Mesenchymal stem cell (in vitro differentiated cells and primary cell): ENCODE data around the gene GCNA.
"Not testable (repeated sequence)": the region's sequence is repeated elsewhere in the genome, so short reads cannot be mapped to it uniquely, and the experiment has no call there.

Experiments
- DNase-seq: peaks from one replicate; pipeline ENCODE4 v3.0.0-alpha.2; 2013
- H2AFZ ChIP-seq: one replicate; pipeline ENCODE4 v1.6.1; 2013; ENCODE audit warnings: low read depth, mild to moderate bottlenecking, control low read depth, inconsistent platforms, low read length, moderate library complexity
- H2AK5ac ChIP-seq: 2 replicates; pipeline ENCODE4 v1.6.1; 2013; ENCODE audit warnings: low read length, moderate library complexity, mild to moderate bottlenecking, inconsistent platforms; ENCODE audit not compliant: severe bottlenecking
- H2BK120ac ChIP-seq: one replicate; pipeline ENCODE4 v1.6.1; 2013; ENCODE audit warnings: low read depth, mild to moderate bottlenecking, inconsistent platforms, low read length, moderate library complexity
- H2BK12ac ChIP-seq, 2 experiments: one replicate each; pipeline ENCODE4 v1.6.1; 2013; ENCODE audit warnings: inconsistent platforms in 2 of 2, low read length in 2 of 2, mild to moderate bottlenecking in 2 of 2, moderate library complexity in 2 of 2, control low read depth in 1 of 2
- H2BK15ac ChIP-seq: one replicate; pipeline ENCODE4 v1.6.1; 2013; ENCODE audit warnings: mild to moderate bottlenecking, low read depth, inconsistent platforms; ENCODE audit not compliant: poor library complexity, severe bottlenecking
- H2BK5ac ChIP-seq: 2 replicates; pipeline ENCODE4 v1.6.1; 2013; ENCODE audit warnings: low read depth, mild to moderate bottlenecking, low read length, control low read depth, inconsistent platforms; ENCODE audit not compliant: poor library complexity, severe bottlenecking
- H3K14ac ChIP-seq, 2 experiments: one replicate each; pipeline ENCODE4 v1.6.1; 2013; ENCODE audit warnings: inconsistent platforms in 2 of 2, low read length in 2 of 2, control low read depth in 1 of 2, mild to moderate bottlenecking in 1 of 2, moderate library complexity in 1 of 2
- H3K18ac ChIP-seq, 2 experiments: one replicate each; pipeline ENCODE4 v1.6.1; 2013; ENCODE audit warnings: inconsistent platforms in 2 of 2, low read length in 2 of 2, control low read depth in 1 of 2, low read depth in 1 of 2, mild to moderate bottlenecking in 1 of 2
- H3K23ac ChIP-seq, 2 experiments: one replicate each; pipeline ENCODE4 v1.6.1; 2013; ENCODE audit warnings: inconsistent platforms in 2 of 2, low read length in 2 of 2, mild to moderate bottlenecking in 2 of 2, moderate library complexity in 2 of 2, control low read depth in 1 of 2
- H3K27ac ChIP-seq: 2 replicates; pipeline ENCODE4 v1.5.1; 2013; ENCODE audit warnings: mild to moderate bottlenecking, moderate library complexity, low read length, control low read depth, inconsistent platforms; ENCODE audit not compliant: poor library complexity, severe bottlenecking
- H3K27me3 ChIP-seq, 2 experiments: 2 replicates each; pipeline versions ENCODE4 v1.6.1 to v1.7.0; 2013; ENCODE audit warnings: low read length in 2 of 2, mild to moderate bottlenecking in 2 of 2, moderate library complexity in 2 of 2, control low read depth in 1 of 2, inconsistent platforms in 1 of 2; ENCODE audit not compliant: control insufficient read depth in 1 of 2, insufficient read depth in 1 of 2
- H3K36me3 ChIP-seq, 2 experiments: 2 replicates each; pipeline versions ENCODE4 v1.6.1 to v1.7.0; 2013; ENCODE audit warnings: low read length in 2 of 2, control low read depth in 1 of 2, inconsistent platforms in 1 of 2, low read depth in 1 of 2, mild to moderate bottlenecking in 1 of 2; ENCODE audit not compliant: insufficient read depth in 2 of 2, control insufficient read depth in 1 of 2
- H3K4ac ChIP-seq, 2 experiments: one replicate each; pipeline ENCODE4 v1.6.1; 2013; ENCODE audit warnings: inconsistent platforms in 2 of 2, low read length in 2 of 2, mild to moderate bottlenecking in 2 of 2, moderate library complexity in 2 of 2, control low read depth in 1 of 2, low read depth in 1 of 2
- H3K4me1 ChIP-seq: 2 replicates; pipeline ENCODE4 v1.6.1; 2013; ENCODE audit warnings: low read depth, low read length, control low read depth; ENCODE audit not compliant: control insufficient read depth, insufficient read depth
- H3K4me2 ChIP-seq: 2 replicates; pipeline ENCODE4 v1.6.1; 2013; ENCODE audit warnings: low read length, mild to moderate bottlenecking, inconsistent platforms; ENCODE audit not compliant: poor library complexity, severe bottlenecking
- H3K4me3 ChIP-seq, 2 experiments: 2 replicates each; pipeline versions ENCODE4 v1.5.1 to v1.7.0; 2013; ENCODE audit warnings: low read length in 2 of 2, mild to moderate bottlenecking in 2 of 2, control low read depth in 1 of 2, low read depth in 1 of 2; ENCODE audit not compliant: insufficient read depth in 1 of 2
- H3K79me1 ChIP-seq: replicated peaks from 2 replicates; pipeline ENCODE4 v1.6.1; 2013; ENCODE audit warnings: mild to moderate bottlenecking, control low read depth, low read length, inconsistent platforms; ENCODE audit not compliant: poor library complexity, severe bottlenecking
- H3K9ac ChIP-seq: 2 replicates; pipeline ENCODE4 v1.7.0; 2013; ENCODE audit warnings: mild to moderate bottlenecking, low read length, moderate library complexity
- H3K9me3 ChIP-seq: 2 replicates; pipeline ENCODE4 v1.7.0; 2013; ENCODE audit warnings: mild to moderate bottlenecking, low read length; ENCODE audit not compliant: control insufficient read depth
- H4K8ac ChIP-seq: one replicate; pipeline ENCODE4 v1.6.1; 2013; ENCODE audit warnings: inconsistent platforms, mild to moderate bottlenecking, low read length, moderate library complexity
- H4K91ac ChIP-seq: one replicate; pipeline ENCODE4 v1.6.1; 2013; ENCODE audit warnings: mild to moderate bottlenecking, low read length, inconsistent platforms
- WGBS: methylation state at CpG from one replicate; pipeline ENCODE4 v1.1.7; 2013; ENCODE audit warnings: mixed read lengths; 5-methylcytosine and 5-hydroxymethylcytosine counted together

Gene GCNA

DNA sequence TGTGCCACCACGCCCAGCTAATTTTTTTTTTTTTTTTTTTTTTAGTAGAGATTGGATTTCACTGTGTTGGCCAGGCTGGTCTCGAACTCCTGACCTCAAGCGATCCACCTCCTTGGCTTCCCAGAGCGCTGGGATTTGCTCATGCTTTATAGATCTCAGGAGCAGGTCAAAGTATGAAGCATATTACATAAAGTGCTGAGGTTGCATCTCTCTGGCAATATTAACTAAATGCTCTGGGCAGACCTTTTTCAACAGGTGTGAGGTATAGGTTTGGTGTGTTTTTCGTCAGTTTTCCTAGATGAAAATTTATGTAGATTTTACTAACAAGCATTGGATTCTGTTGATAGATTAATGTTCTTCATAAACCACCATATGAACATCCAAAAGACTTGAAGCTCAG, 19.3 kb upstream of the GCNA start:
- Histone ChIP-seq H2BK15ac (no peak overlapping the region), H3K36me3 (peaks cover 13 to 92% of the 10 kb centered on the region in 2 experiments), H3K9ac (no peak overlapping the region), H3K4me1 (peaks cover 3% of the 10 kb centered on the region), H2BK120ac (no peak overlapping the region), H3K27me3 (peaks cover 0 to 2% of the 10 kb centered on the region in 2 experiments), H3K79me1 (no peaks in the 10 kb centered on the region), H2BK5ac (no peak overlapping the region), H3K9me3 (no peaks in the 10 kb centered on the region), H3K4me2 (no peak overlapping the region), H2AFZ (no peak overlapping the region), H2BK12ac (no peak overlapping the region), H3K18ac (no peak overlapping the region), H2AK5ac (no peak overlapping the region), H4K91ac (no peak overlapping the region), H3K14ac (no peak overlapping the region), H3K4me3 (no peak overlapping the region), H4K8ac (no peak overlapping the region), H3K23ac (no peak overlapping the region), H3K27ac (no peak overlapping the region), H3K4ac (no peak overlapping the region)
- 100% methylated on average over 3 of the region's 5 CpGs for WGBS
- DNase-seq = no peak

DNA sequence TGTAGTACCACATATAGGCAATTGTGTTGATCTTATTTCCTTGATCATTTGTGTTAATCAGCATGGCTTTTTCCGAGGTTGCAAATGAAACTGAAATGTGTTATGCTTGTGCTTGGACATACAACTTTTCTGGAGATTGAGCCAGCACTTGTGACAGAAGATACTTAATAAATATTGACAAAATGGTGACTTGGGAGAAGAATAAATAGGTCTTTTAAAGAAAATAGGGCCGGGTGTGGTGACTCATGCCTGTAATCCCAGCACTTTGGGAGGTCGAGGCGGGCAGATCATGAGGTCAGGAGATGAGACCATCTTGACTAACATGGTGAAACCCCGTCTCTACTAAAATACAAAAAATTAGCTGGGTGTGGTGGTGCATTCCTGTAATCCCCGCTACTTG, 18.5 kb upstream of the GCNA start:
- not testable (repeated sequence) for H3K9me3 ChIP-seq, H3K14ac ChIP-seq, H3K79me1 ChIP-seq, H2AK5ac ChIP-seq, H2BK12ac ChIP-seq, H3K9ac ChIP-seq, H3K27ac ChIP-seq, H2BK120ac ChIP-seq, H3K4me2 ChIP-seq, H4K91ac ChIP-seq, H3K4me3 ChIP-seq, DNase-seq, H4K8ac ChIP-seq, H3K4ac ChIP-seq, H2AFZ ChIP-seq, H3K27me3 ChIP-seq, H2BK15ac ChIP-seq, H3K18ac ChIP-seq, H3K23ac ChIP-seq, H3K4me1 ChIP-seq, H2BK5ac ChIP-seq
- 82% methylated on average over 4 of the region's 6 CpGs for WGBS
- H3K36me3 ChIP-seq = peaks cover 13 to 91% of the 10 kb centered on the region in 2 experiments

DNA sequence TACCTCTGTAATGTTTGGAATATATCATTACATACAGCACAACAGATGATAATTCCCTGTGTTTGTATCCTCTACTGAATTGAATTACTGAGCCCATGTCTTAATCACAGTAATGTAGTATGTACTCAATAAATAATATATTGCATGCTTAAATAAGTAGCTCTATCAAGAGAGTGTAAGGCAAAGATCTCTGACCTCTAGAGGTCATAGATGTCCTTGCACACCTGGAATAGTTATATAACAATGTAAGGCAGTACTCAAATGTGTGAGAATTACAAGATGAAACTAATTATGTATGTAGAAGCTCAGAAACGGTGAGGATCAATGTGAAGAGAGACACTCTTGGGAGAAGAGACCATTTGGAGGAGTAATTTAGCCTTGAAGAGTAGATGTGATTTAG, 14.3 kb upstream of the GCNA start:
- no peak overlapping the region for H2AK5ac ChIP-seq
- no peak overlapping the region for H3K4me3 ChIP-seq
- H2AFZ ChIP-seq = no peak overlapping the region
- no peak overlapping the region for H4K91ac ChIP-seq
- H3K4ac ChIP-seq = no peak overlapping the region
- no peak overlapping the region for H2BK120ac ChIP-seq
- no peak overlapping the region for H3K27ac ChIP-seq
- no peak overlapping the region for H2BK12ac ChIP-seq
- no peak overlapping the region for H2BK15ac ChIP-seq
- H3K36me3 ChIP-seq = peaks cover 17 to 89% of the 10 kb centered on the region in 2 experiments
- H3K9ac ChIP-seq = no peak overlapping the region
- WGBS = 94% methylated on average over 1 of the region's 1 CpG
- H3K27me3 ChIP-seq = no peaks in the 10 kb centered on the region
- no peak overlapping the region for H3K23ac ChIP-seq
- H3K14ac ChIP-seq = no peak overlapping the region
- no peak overlapping the region for H3K4me2 ChIP-seq
- H3K79me1 ChIP-seq = no peaks in the 10 kb centered on the region
- no peak for DNase-seq
- H3K9me3 ChIP-seq = no peaks in the 10 kb centered on the region
- no peak overlapping the region for H3K18ac ChIP-seq
- no peak overlapping the region for H4K8ac ChIP-seq
- no peak overlapping the region for H2BK5ac ChIP-seq
- no peaks in the 10 kb centered on the region for H3K4me1 ChIP-seq

DNA sequence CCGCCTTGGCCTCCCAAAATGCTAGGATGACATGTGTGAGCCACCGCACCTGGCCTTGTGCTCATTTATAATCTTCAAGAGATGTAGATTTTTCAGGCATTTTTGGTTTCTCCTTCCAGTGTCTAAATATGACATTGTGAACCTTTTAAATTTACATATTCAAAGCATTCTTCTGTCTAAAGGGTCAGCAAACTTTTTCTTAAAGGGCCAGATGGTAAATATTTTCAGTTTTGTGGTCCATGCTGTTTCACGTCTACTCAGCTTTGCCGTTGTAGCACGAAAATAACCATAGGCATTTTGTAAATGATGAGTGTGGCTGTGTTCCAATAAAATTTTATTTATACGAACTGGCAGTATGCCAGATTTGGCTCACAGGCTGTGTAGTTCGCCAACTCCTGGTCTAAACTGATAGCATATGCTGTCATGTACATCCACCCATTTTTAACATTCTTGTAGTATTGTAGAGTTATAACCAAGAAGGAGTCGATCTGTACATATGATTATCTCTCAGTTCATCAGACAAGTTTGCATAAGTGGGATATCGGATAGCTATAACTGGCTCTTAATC, 12.7 kb upstream of the GCNA start:
- no peak overlapping the region for H2AK5ac ChIP-seq
- H3K9ac ChIP-seq = no peak overlapping the region
- H3K4ac ChIP-seq = no peak overlapping the region
- no peak overlapping the region for H2BK5ac ChIP-seq
- H4K91ac ChIP-seq = no peak overlapping the region
- no peak for DNase-seq
- H3K4me3 ChIP-seq = no peak overlapping the region
- H2BK15ac ChIP-seq = no peak overlapping the region
- no peak overlapping the region for H3K14ac ChIP-seq
- no peak overlapping the region for H3K27ac ChIP-seq
- H3K79me1 ChIP-seq = no peaks in the 10 kb centered on the region
- H3K18ac ChIP-seq = no peak overlapping the region
- H3K36me3 ChIP-seq = peaks cover 17 to 84% of the 10 kb centered on the region in 2 experiments
- H2AFZ ChIP-seq = no peak overlapping the region
- no peak overlapping the region for H3K23ac ChIP-seq
- no peak overlapping the region for H4K8ac ChIP-seq
- no peaks in the 10 kb centered on the region for H3K27me3 ChIP-seq
- 96% methylated on average over 4 of the region's 9 CpGs for WGBS
- H3K4me2 ChIP-seq = no peak overlapping the region
- no peaks in the 10 kb centered on the region for H3K4me1 ChIP-seq
- H3K9me3 ChIP-seq = no peaks in the 10 kb centered on the region
- no peak overlapping the region for H2BK12ac ChIP-seq
- H2BK120ac ChIP-seq = no peak overlapping the region
